Measurements from ENCODE around the gene SV2B.

SV2B gene

GRCh38 chr15:91235376-91235775, 135.3 kb downstream of the SV2B start:
- no peak for TF ChIP-seq SIN3A (IDR thresholded peaks at IDR 0.05; ENCODE audit: borderline replicate concordance, insufficient read depth, low read length)
- no peak for TF ChIP-seq REST (IDR thresholded peaks at IDR 0.05; ENCODE audit: insufficient read depth in 1 of 2, low read depth in 2 of 2, low read length in 2 of 2)
- no peak for TF ChIP-seq POLR2AphosphoS5 (IDR thresholded peaks at IDR 0.05; ENCODE audit: low read depth, low read length)
- TF ChIP-seq TAF1 (IDR thresholded peaks at IDR 0.05; ENCODE audit: borderline replicate concordance, insufficient read depth, low read length): no peak
- TF ChIP-seq FOXP2 (optimal IDR thresholded peaks at IDR 0.05; ENCODE audit: borderline replicate concordance, extremely low read depth, extremely low read length, insufficient read depth): no peak

- no peak for TF ChIP-seq REST (IDR thresholded peaks at IDR 0.05; ENCODE audit: insufficient read depth in 1 of 2, low read depth in 2 of 2, low read length in 2 of 2)
- no peak for TF ChIP-seq TAF1 (IDR thresholded peaks at IDR 0.05; ENCODE audit: borderline replicate concordance, insufficient read depth, low read length)
- TF ChIP-seq POLR2AphosphoS5 (IDR thresholded peaks at IDR 0.05; ENCODE audit: low read depth, low read length): no peak
- TF ChIP-seq SIN3A (IDR thresholded peaks at IDR 0.05; ENCODE audit: borderline replicate concordance, insufficient read depth, low read length): no peak
- no peak for TF ChIP-seq FOXP2 (optimal IDR thresholded peaks at IDR 0.05; ENCODE audit: borderline replicate concordance, extremely low read depth, extremely low read length, insufficient read depth)
Measured at GRCh38 chr15:91237445-91237844, 137.4 kb downstream of the SV2B start.

- TF ChIP-seq REST (IDR thresholded peaks at IDR 0.05; ENCODE audit: insufficient read depth in 1 of 2, low read depth in 2 of 2, low read length in 2 of 2) (no peak), TAF1 (IDR thresholded peaks at IDR 0.05; ENCODE audit: borderline replicate concordance, insufficient read depth, low read length) (no peak), SIN3A (IDR thresholded peaks at IDR 0.05; ENCODE audit: borderline replicate concordance, insufficient read depth, low read length) (no peak), POLR2AphosphoS5 (IDR thresholded peaks at IDR 0.05; ENCODE audit: low read depth, low read length) (no peak), FOXP2 (optimal IDR thresholded peaks at IDR 0.05; ENCODE audit: borderline replicate concordance, extremely low read depth, extremely low read length, insufficient read depth) (no peak)
Measured at GRCh38 chr15:91238644-91239425, 138.8 kb downstream of the SV2B start.

GRCh38 chr15:91243826-91244225, 143.8 kb downstream of the SV2B start:
- TF ChIP-seq POLR2AphosphoS5 (IDR thresholded peaks at IDR 0.05; ENCODE audit: low read depth, low read length) (no peak), REST (IDR thresholded peaks at IDR 0.05; ENCODE audit: insufficient read depth in 1 of 2, low read depth in 2 of 2, low read length in 2 of 2) (no peak), SIN3A (IDR thresholded peaks at IDR 0.05; ENCODE audit: borderline replicate concordance, insufficient read depth, low read length) (no peak), FOXP2 (optimal IDR thresholded peaks at IDR 0.05; ENCODE audit: borderline replicate concordance, extremely low read depth, extremely low read length, insufficient read depth) (no peak), TAF1 (IDR thresholded peaks at IDR 0.05; ENCODE audit: borderline replicate concordance, insufficient read depth, low read length) (no peak)

Measured in PFSK-1 (cell line).